ENCODE results near the gene PACRG. TPM values are rescaled to one million over a fixed set of nuclear protein-coding genes. Genes with fewer than 3 reads are reported as not detected.

The PACRG gene
- total RNA-seq, 2 donors from 2014 or later = 1.7 TPM; not detected in 1

GRCh38 chr6:163347021-163347446 lies 619.3 kb downstream of the PACRG start:
- H3K9me3 ChIP-seq = no peaks in the 10 kb centered on the region
- no peak overlapping the region for H3K4me3 ChIP-seq
- H3K36me3 ChIP-seq = no peaks in the 10 kb centered on the region
- TF ChIP-seq CTCF (IDR thresholded peaks at IDR 0.05) = no peak
- H3K4me1 ChIP-seq = no peaks in the 10 kb centered on the region
- intact Hi-C loops (cut with DNase I) = no loop called here
- no peak overlapping the region for H3K9ac ChIP-seq (ENCODE audit: low read depth in 2 of 2, low read length in 2 of 2)
- H3K27me3 ChIP-seq = no peaks in the 10 kb centered on the region
- no peak overlapping the region for H3K27ac ChIP-seq
- DNase-seq = no peak

GRCh38 chr6:163348789-163349680 lies 621.3 kb downstream of the PACRG start:
- Histone ChIP-seq H3K9ac (ENCODE audit: low read depth in 2 of 2, low read length in 2 of 2) (no peak overlapping the region), H3K27ac (no peak overlapping the region), H3K4me1 (no peaks in the 10 kb centered on the region), H3K9me3 (no peaks in the 10 kb centered on the region), H3K4me3 (no peak overlapping the region), H3K27me3 (no peaks in the 10 kb centered on the region), H3K36me3 (no peaks in the 10 kb centered on the region)
- no peak for TF ChIP-seq CTCF (IDR thresholded peaks at IDR 0.05)
- intact Hi-C loops (cut with DNase I) = no loop called here
- DNase-seq = no peak

GRCh38 chr6:163349696-163350095 lies 621.9 kb downstream of the PACRG start:
- Histone ChIP-seq H3K4me3 (no peak overlapping the region), H3K36me3 (no peaks in the 10 kb centered on the region), H3K27ac (no peak overlapping the region), H3K27me3 (no peaks in the 10 kb centered on the region), H3K9ac (ENCODE audit: low read depth in 2 of 2, low read length in 2 of 2) (no peak overlapping the region), H3K9me3 (no peaks in the 10 kb centered on the region), H3K4me1 (no peaks in the 10 kb centered on the region)
- TF ChIP-seq CTCF (IDR thresholded peaks at IDR 0.05) = no peak
- no peak for DNase-seq
- intact Hi-C loops (cut with DNase I) = no loop called here

- DNase-seq = no peak
- TF ChIP-seq CTCF (IDR thresholded peaks at IDR 0.05) = no peak
- no peak overlapping the region for H3K4me3 ChIP-seq
- H3K4me1 ChIP-seq = no peaks in the 10 kb centered on the region
- intact Hi-C loops (cut with DNase I) = no loop called here
- no peaks in the 10 kb centered on the region for H3K9me3 ChIP-seq
- H3K27ac ChIP-seq = no peak overlapping the region
- no peaks in the 10 kb centered on the region for H3K27me3 ChIP-seq
- no peak overlapping the region for H3K9ac ChIP-seq (ENCODE audit: low read depth in 2 of 2, low read length in 2 of 2)
- no peaks in the 10 kb centered on the region for H3K36me3 ChIP-seq
These were observed 623.2 kb downstream of the PACRG start for GRCh38 chr6:163351013-163351412.

- DNase-seq = no peak
- Histone ChIP-seq H3K9me3 (no peaks in the 10 kb centered on the region), H3K27me3 (no peaks in the 10 kb centered on the region), H3K4me1 (no peaks in the 10 kb centered on the region), H3K4me3 (no peak overlapping the region), H3K27ac (no peak overlapping the region), H3K36me3 (no peaks in the 10 kb centered on the region), H3K9ac (ENCODE audit: low read depth in 2 of 2, low read length in 2 of 2) (no peak overlapping the region)
- intact Hi-C loops (cut with DNase I) = no loop called here
- TF ChIP-seq CTCF (IDR thresholded peaks at IDR 0.05) = no peak
These were observed 624.4 kb downstream of the PACRG start for GRCh38 chr6:163352011-163352685.
